Right lobe of liver (tissue), 4 donors: ENCODE measurements around the gene NIPAL3.

Source experiments
- CTCF ChIP-seq, 4 donors: fragments of 200-600 bp in 3 of 4; fragments of 450-650 bp in 1 of 4; IDR thresholded peaks; one replicate each; pipeline versions ENCODE4 v1.5.1 to v1.8.0; 2016 to 2022; ENCODE audit warnings: antibody characterized with exemption in 4 of 4, mild to moderate bottlenecking in 2 of 4
- POLR2A ChIP-seq: fragments of 450-650 bp; IDR thresholded peaks from one replicate; pipeline ENCODE4 v1.6.1; 2017; ENCODE audit warnings: antibody characterized with exemption, mild to moderate bottlenecking
- donor health status: DM: no; HTN: no; CAD: no.
- donor health status: DM: no; HTN: no; CAD: no.
- donor health status: DM: no; HTN: yes; CAD: no.

DNA sequence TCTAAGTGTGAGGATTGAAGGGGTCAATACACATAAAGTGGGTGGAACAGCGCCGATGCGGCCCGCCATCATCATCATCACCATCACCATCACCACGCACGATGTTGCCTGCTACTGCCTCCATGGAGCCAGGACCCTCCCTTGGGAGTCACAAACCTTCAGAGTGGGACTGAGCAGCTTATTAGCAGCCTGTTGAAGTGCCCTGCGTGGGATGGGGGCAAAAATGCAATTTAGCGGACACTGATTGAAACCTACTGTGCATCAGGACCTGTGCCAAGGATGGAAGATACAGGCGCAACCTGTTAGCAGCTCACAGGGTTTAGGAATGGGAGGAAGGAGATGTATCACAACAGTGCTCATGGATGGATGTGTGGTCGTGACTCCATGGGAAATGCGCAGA, 28.7 kb upstream of the NIPAL3 start:
- TF ChIP-seq CTCF (IDR thresholded peaks at IDR 0.05) (no peak), POLR2A (no peak)
